ENCODE data around the gene BRCA1.

DNA sequence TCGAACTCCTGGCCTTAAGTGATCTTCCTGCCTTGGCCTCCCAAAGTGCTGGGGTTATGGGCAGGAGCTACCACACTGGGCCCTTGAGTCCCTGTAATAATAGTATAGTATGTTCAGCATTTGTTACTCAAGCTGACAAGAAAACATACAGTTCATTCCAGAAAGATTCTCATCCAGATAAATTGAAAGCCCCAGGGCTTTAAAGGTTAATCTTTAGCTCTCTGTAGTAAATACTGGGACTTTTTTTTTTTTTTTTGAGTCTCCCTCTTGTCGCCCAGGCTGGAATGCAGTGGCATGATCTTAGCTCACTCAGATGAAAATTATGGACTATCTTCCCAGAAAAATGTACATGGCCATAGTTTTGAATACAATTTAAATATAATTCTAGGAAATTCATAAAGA, 11.0 kb downstream of the BRCA1 start:
- TF ChIP-seq POLR2A (IDR thresholded peaks at IDR 0.05) = no peak
- TF ChIP-seq, protein P1, sequence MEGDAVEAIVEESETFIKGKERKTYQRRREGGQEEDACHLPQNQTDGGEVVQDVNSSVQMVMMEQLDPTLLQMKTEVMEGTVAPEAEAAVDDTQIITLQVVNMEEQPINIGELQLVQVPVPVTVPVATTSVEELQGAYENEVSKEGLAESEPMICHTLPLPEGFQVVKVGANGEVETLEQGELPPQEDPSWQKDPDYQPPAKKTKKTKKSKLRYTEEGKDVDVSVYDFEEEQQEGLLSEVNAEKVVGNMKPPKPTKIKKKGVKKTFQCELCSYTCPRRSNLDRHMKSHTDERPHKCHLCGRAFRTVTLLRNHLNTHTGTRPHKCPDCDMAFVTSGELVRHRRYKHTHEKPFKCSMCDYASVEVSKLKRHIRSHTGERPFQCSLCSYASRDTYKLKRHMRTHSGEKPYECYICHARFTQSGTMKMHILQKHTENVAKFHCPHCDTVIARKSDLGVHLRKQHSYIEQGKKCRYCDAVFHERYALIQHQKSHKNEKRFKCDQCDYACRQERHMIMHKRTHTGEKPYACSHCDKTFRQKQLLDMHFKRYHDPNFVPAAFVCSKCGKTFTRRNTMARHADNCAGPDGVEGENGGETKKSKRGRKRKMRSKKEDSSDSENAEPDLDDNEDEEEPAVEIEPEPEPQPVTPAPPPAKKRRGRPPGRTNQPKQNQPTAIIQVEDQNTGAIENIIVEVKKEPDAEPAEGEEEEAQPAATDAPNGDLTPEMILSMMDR (IDR thresholded peaks at IDR 0.05) = no peak

All from right lobe of liver (tissue), 4 donors.